HepG2 (cell line): ENCODE data around the gene BUB1. TPM values are rescaled to one million over a fixed set of nuclear protein-coding genes. Genes with fewer than 3 reads are reported as not detected.

Experiments used
- ADNP ChIP-seq: sonication (generic); formaldehyde crosslinking; IDR thresholded peaks from 2 replicates; pipeline ENCODE4 v1.4.0; 2020; ENCODE audit warnings: missing genetic modification reagents
- ARID3A ChIP-seq: IDR thresholded peaks from 2 replicates; pipeline ENCODE4 v1.6.1; 2012; ENCODE audit warnings: low read depth, low read length, improper control_type of control experiment
- ATF3 ChIP-seq: sonication (generic); formaldehyde crosslinking; IDR thresholded peaks from 2 replicates; pipeline ENCODE4 v1.4.0; 2020; ENCODE audit warnings: missing genetic modification reagents
- ATF7-NPFF ChIP-seq: sonication (generic); formaldehyde crosslinking; IDR thresholded peaks from 2 replicates; pipeline ENCODE4 v1.8.1; 2023; ENCODE audit warnings: mild to moderate bottlenecking, low read depth, missing genetic modification reagents, moderate library complexity
- CBFB ChIP-seq: sonication (generic); formaldehyde crosslinking; IDR thresholded peaks from 2 replicates; pipeline ENCODE4 v1.4.0; 2020; ENCODE audit warnings: missing genetic modification reagents
- EHMT2 ChIP-seq: fragments of 200-600 bp; sonication (generic); IDR thresholded peaks from 2 replicates; pipeline ENCODE4 v1.7.0; 2017; ENCODE audit warnings: antibody characterized with exemption, low read depth, low read length, borderline replicate concordance
- FOXP4 ChIP-seq: sonication (generic); formaldehyde crosslinking; IDR thresholded peaks from 2 replicates; pipeline ENCODE4 v1.4.0; 2020; ENCODE audit warnings: missing genetic modification reagents
- GTF2F1 ChIP-seq: fragments of 150-350 bp; IDR thresholded peaks from 2 replicates; pipeline ENCODE4 v1.6.1; 2014; ENCODE audit warnings: low read length
- NFIB ChIP-seq: sonication (generic); formaldehyde crosslinking; IDR thresholded peaks from 2 replicates; pipeline ENCODE4 v1.9.0; 2021; ENCODE audit warnings: missing genetic modification reagents, mild to moderate bottlenecking, borderline replicate concordance
- NR2F1 ChIP-seq, 2 experiments: fragments of 450-650 bp in 1 of 2; formaldehyde crosslinking in 1 of 2; IDR thresholded peaks; 2 replicates each; pipeline versions ENCODE4 v1.5.0 to v1.6.1; 2016 to 2020; ENCODE audit warnings: mild to moderate bottlenecking in 1 of 2, missing compliant biosample characterization in 1 of 2, missing genetic modification reagents in 1 of 2, moderate library complexity in 1 of 2
- NRL ChIP-seq: sonication (generic); formaldehyde crosslinking; IDR thresholded peaks from 2 replicates; pipeline ENCODE4 v1.5.0; 2020; ENCODE audit warnings: missing genetic modification reagents, mild to moderate bottlenecking, moderate library complexity, borderline replicate concordance
- RELA ChIP-seq: sonication (generic); formaldehyde crosslinking; IDR thresholded peaks from 2 replicates; pipeline ENCODE4 v1.4.0; 2020; ENCODE audit warnings: missing genetic modification reagents
- ZBTB21 ChIP-seq: sonication (generic); formaldehyde crosslinking; IDR thresholded peaks from 2 replicates; pipeline ENCODE4 v1.4.0; 2020; ENCODE audit warnings: missing genetic modification reagents
- ZFY ChIP-seq: sonication (generic); formaldehyde crosslinking; IDR thresholded peaks from 2 replicates; pipeline ENCODE4 v1.4.0; 2020; ENCODE audit warnings: missing genetic modification reagents
- ZMAT5 ChIP-seq: sonication (generic); formaldehyde crosslinking; IDR thresholded peaks from 2 replicates; pipeline ENCODE4 v1.5.0; 2020; ENCODE audit warnings: mild to moderate bottlenecking, low read depth, missing genetic modification reagents, borderline replicate concordance
- ZNF225 ChIP-seq: sonication (generic); formaldehyde crosslinking; IDR thresholded peaks from 2 replicates; pipeline ENCODE4 v1.4.0; 2020; ENCODE audit warnings: mild to moderate bottlenecking, missing genetic modification reagents
- ZNF646 ChIP-seq: sonication (generic); formaldehyde crosslinking; IDR thresholded peaks from 2 replicates; pipeline ENCODE4 v1.9.0; 2021; ENCODE audit warnings: mild to moderate bottlenecking, missing genetic modification reagents
- ZNF891 ChIP-seq: sonication (generic); formaldehyde crosslinking; IDR thresholded peaks from 2 replicates; pipeline ENCODE4 v1.5.0; 2020; ENCODE audit warnings: mild to moderate bottlenecking, missing genetic modification reagents
- polyA plus RNA-seq, 8 experiments: library from polyadenylated mRNA; depleted of rRNA in 3 of 8; stranded (reverse) in 7 of 8; unstranded in 1 of 8; fragments of >200 nt; fragmentation: Illumina TruSeq in 4 of 8; extraction: Trizol in 4 of 8; gene quantifications; 2 replicates each; pipeline versions ENCODE4 v1.2.1 to v1.2.3, GENCODE V29; 2011 to 2016; ENCODE audit warnings: low read depth in 4 of 8, missing spikeins in 1 of 8, mixed read lengths in 1 of 8; ENCODE audit not compliant: insufficient read depth in 1 of 8
- total RNA-seq, 5 experiments: library from RNA; depleted of rRNA; stranded (reverse); fragments of >200 nt; fragmentation: Illumina TruSeq; extraction: Trizol; gene quantifications; 2 replicates each; pipeline ENCODE4 v1.2.3, GENCODE V29; 2016; ENCODE audit warnings: low read depth in 1 of 5

BUB1 gene
- total and polyA plus RNA-seq, 2 of the 13 experiments (the other 11 are each of a cell fraction or from before 2014, with no cell fraction given) = 27.8 to 52.6 TPM

GRCh38 chr2:110677530-110678456 is at the start of gene BUB1 (continued):
- TF ChIP-seq ATF7-NPFF (CRISPR knock-in tag) = peak; percentile 95
- TF ChIP-seq RELA (CRISPR knock-in tag) = no peak
- no peak; the same call in 1 of the 2 replicates for TF ChIP-seq NRL
- no peak for TF ChIP-seq ZMAT5 (CRISPR knock-in tag)
- peak; percentile 44; the same call in 1 of the 2 replicates for TF ChIP-seq FOXP4 (CRISPR knock-in tag)
- no peak; the same call in 1 of the 2 replicates for TF ChIP-seq ZNF225 (CRISPR knock-in tag)
- no peak for TF ChIP-seq NFIB (CRISPR knock-in tag)
- no peak; the same call in 1 of the 2 replicates for TF ChIP-seq ZNF891 (CRISPR knock-in tag)
- no peak for TF ChIP-seq ZBTB21 (CRISPR knock-in tag)
- no peak for TF ChIP-seq NR2F1 (CRISPR knock-in tag; IDR thresholded peaks at IDR 0.05)
- TF ChIP-seq ARID3A = no peak
- no peak for TF ChIP-seq ZNF646 (CRISPR knock-in tag)
- TF ChIP-seq ZFY = peak; percentile 78
- TF ChIP-seq GTF2F1 = no peak
- TF ChIP-seq ADNP (CRISPR knock-in tag) = no peak
- TF ChIP-seq CBFB (CRISPR knock-in tag) = peak; percentile 86
- TF ChIP-seq EHMT2 = no peak
- 0 out of 2 replicates have a peak, but pooled peaks have one; percentile 32 for TF ChIP-seq ATF3 (CRISPR knock-in tag)
